Cardiac muscle cell (in vitro differentiated cells and primary cell): ENCODE results near the gene OTUD4. TPM values are rescaled to one million over a fixed set of nuclear protein-coding genes. Genes with fewer than 3 reads are reported as not detected.

Experiments used
- DNase-seq, 2 donors: peaks; one replicate each; pipeline versions ENCODE4 v3.0.0 to v3.0.0-alpha.2; 2010 to 2017; ENCODE audit warnings: low read depth in 1 of 2, low spot score in 1 of 2
- H3K27ac ChIP-seq: fragments of 200-600 bp; sonication (generic); 2 replicates; pipeline ENCODE4 v1.5.1; 2016
- H3K27me3 ChIP-seq: fragments of 200-600 bp; sonication (generic); 2 replicates; pipeline ENCODE4 v1.6.0; 2016; ENCODE audit warnings: control low read depth
- H3K36me3 ChIP-seq: fragments of 200-600 bp; sonication (generic); 2 replicates; pipeline ENCODE4 v1.5.1; 2016; ENCODE audit warnings: control low read depth
- H3K4me1 ChIP-seq: fragments of 200-600 bp; sonication (generic); 2 replicates; pipeline ENCODE4 v1.8.1; 2017; ENCODE audit warnings: low read depth, mild to moderate bottlenecking, mixed run types
- H3K4me3 ChIP-seq: fragments of 200-600 bp; sonication (generic); 2 replicates; pipeline ENCODE4 v1.5.1; 2016; ENCODE audit warnings: mild to moderate bottlenecking
- H3K9me3 ChIP-seq: fragments of 200-600 bp; sonication (generic); 2 replicates; pipeline ENCODE4 v1.5.1; 2017; ENCODE audit warnings: low read depth, mild to moderate bottlenecking, control low read depth
- polyA plus RNA-seq: library from polyadenylated mRNA; unstranded; fragments of >200 nt; fragmentation: Nextera tagmentation; extraction: Ambion mirVana; gene quantifications from 2 replicates; pipeline ENCODE4 v1.2.1, GENCODE V29; 2016
- total RNA-seq: library from RNA; depleted of rRNA; stranded (reverse); fragments of >200 nt; gene quantifications from 2 replicates; pipeline ENCODE4 v1.2.3, GENCODE V29; 2016
- TF ChIP-seq, protein P1 (sequence below): IDR thresholded peaks from 2 replicates; pipeline ENCODE4 v1.5.1; 2012; ENCODE audit warnings: low read depth, mild to moderate bottlenecking, low read length

The OTUD4 gene
- total and polyA plus RNA-seq, 2 experiments from 2014 or later: 22.9 to 26.4 TPM

DNA sequence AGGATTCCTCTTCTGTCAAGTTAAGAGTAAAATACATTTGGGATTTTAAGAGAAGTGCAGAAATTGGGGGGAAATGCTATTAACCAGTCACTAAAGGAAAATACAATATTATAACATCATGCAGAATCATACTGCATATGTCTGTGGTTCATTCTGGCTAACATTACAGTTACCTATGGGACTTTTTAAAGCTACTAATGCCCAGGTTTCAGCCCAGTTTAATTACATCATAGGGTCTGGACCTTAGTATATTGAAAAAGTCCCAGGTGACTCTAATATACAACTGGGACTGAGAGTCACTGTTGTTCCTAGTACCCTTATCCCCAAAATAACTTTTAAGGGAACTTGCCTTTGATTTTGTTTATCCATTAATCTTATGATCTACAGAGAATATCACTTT is 72.3 kb downstream of the OTUD4 start:
- no peaks in the 10 kb centered on the region for H3K27me3 ChIP-seq
- no peaks in the 10 kb centered on the region for H3K4me1 ChIP-seq
- H3K27ac ChIP-seq: no peak overlapping the region
- no peak for DNase-seq
- peaks cover 74% of the 10 kb centered on the region for H3K36me3 ChIP-seq
- TF ChIP-seq, protein P1, sequence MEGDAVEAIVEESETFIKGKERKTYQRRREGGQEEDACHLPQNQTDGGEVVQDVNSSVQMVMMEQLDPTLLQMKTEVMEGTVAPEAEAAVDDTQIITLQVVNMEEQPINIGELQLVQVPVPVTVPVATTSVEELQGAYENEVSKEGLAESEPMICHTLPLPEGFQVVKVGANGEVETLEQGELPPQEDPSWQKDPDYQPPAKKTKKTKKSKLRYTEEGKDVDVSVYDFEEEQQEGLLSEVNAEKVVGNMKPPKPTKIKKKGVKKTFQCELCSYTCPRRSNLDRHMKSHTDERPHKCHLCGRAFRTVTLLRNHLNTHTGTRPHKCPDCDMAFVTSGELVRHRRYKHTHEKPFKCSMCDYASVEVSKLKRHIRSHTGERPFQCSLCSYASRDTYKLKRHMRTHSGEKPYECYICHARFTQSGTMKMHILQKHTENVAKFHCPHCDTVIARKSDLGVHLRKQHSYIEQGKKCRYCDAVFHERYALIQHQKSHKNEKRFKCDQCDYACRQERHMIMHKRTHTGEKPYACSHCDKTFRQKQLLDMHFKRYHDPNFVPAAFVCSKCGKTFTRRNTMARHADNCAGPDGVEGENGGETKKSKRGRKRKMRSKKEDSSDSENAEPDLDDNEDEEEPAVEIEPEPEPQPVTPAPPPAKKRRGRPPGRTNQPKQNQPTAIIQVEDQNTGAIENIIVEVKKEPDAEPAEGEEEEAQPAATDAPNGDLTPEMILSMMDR: no peak
- H3K4me3 ChIP-seq: no peak overlapping the region
- H3K9me3 ChIP-seq: no peaks in the 10 kb centered on the region

DNA sequence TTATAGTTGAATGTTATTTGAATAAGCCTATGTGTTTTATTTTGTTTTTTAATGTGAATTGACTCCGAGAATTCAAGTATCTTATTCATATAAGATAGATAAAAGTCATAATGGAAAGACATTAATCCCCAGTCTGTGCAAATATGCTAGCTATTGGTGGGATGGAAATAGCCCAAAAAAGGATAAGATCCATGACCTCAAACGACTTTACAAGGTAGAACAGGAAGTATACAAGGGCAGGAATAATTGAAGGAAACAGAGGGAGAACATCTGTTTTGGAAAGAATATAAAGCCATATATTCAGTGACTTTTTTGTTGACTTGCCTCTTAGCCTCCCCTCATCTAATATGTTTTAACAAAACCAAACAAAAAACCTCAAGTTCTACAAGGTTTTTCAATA is 73.3 kb downstream of the OTUD4 start:
- DNase-seq: no peak
- Histone ChIP-seq H3K4me3 (no peak overlapping the region), H3K9me3 (no peaks in the 10 kb centered on the region), H3K27me3 (no peaks in the 10 kb centered on the region), H3K4me1 (no peaks in the 10 kb centered on the region), H3K27ac (no peak overlapping the region), H3K36me3 (peaks cover 64% of the 10 kb centered on the region)
- TF ChIP-seq, protein P1: no peak

DNA sequence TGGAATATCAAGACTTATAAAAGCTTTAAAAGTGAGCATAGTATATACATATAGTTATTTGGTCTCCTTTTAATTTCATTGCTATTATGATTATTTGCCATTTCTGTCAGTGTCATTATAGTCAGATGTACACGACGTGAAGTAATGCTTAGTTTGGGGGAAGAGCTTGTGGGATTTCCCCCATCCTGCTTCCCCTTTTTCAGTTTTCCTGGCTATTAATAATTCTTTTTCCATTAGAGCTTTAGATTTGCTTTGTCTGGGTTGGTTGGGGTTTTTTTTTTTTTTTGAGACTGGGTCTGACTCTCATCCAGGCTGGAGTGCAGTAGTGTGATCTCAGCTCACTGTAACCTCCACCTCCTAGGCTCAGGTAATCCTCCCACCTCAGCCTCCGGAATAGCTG is 76.9 kb downstream of the OTUD4 start:
- Histone ChIP-seq H3K27me3 (no peaks in the 10 kb centered on the region), H3K4me1 (no peaks in the 10 kb centered on the region), H3K9me3 (no peaks in the 10 kb centered on the region), H3K4me3 (no peak overlapping the region), H3K36me3 (peaks cover 30% of the 10 kb centered on the region), H3K27ac (no peak overlapping the region)
- TF ChIP-seq, protein P1: no peak
- DNase-seq: no peak

DNA sequence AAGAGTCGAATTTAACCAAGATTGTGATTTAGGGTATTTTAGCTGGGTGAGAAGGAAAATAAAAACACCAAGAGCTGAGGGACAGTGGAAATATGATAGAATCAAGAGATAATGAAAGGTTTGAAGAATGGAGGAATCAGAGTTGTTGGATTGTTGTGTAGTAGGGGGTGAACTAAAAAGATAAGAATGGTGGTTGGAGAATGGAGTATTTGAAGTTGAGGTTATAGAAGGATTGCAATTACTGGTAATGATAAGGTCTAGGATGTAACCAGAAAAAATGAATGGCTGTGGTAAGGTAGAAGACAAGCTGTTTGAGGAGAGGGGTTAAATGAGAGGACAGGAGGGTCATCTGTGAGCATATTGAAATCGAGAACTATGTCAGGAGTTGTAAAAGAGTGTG is 77.8 kb downstream of the OTUD4 start:
- Histone ChIP-seq H3K4me1 (no peaks in the 10 kb centered on the region), H3K27ac (no peak overlapping the region), H3K36me3 (peaks cover 22% of the 10 kb centered on the region), H3K27me3 (no peaks in the 10 kb centered on the region), H3K9me3 (no peaks in the 10 kb centered on the region), H3K4me3 (no peak overlapping the region)
- TF ChIP-seq, protein P1: no peak
- no peak for DNase-seq

DNA sequence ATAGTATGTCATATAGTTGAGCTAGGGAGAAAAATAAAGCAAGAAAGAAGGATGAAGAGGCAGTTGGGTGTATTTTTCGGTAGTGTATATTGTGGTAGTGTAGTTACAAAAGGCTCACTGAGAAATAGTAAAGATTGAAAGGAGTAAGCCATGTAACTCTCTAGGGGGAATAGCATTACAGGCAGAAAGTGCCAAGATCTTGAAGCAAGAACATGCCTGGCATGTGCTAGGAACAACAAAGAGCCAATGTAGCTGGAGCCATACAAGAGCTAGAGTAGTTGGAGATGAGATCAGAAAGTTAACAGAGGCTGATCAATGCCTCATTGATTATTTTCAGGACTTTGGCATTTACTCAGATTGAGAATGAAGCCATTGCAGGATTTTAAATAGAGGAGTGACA is 79.3 kb downstream of the OTUD4 start:
- Histone ChIP-seq H3K27ac (no peak overlapping the region), H3K27me3 (no peaks in the 10 kb centered on the region), H3K4me3 (no peak overlapping the region), H3K4me1 (peaks cover 8% of the 10 kb centered on the region), H3K9me3 (no peaks in the 10 kb centered on the region), H3K36me3 (peaks cover 8% of the 10 kb centered on the region)
- peak in 1 of 2 donors; percentile 3 for DNase-seq
- TF ChIP-seq, protein P1: no peak

DNA sequence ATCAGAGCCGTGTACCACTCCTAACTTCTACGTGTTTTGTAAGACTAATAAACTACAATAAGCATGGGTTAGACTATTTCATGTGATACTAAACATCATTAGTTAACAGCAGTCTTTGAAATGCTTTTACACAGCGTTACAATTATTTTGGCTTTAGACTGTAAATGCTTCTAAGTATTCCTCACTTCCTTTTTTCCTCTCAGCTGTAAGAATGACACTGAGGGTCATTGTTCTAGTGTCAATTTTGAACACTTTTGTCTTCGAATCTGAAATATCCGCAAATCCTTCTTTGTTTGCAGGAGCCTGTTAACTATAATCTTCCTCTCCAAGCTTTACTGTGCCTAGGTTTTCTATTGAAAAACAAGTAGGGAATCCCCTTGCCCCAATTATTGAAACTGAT is 80.7 kb downstream of the OTUD4 start:
- Histone ChIP-seq H3K9me3 (no peaks in the 10 kb centered on the region), H3K27me3 (no peaks in the 10 kb centered on the region), H3K36me3 (peaks cover 9% of the 10 kb centered on the region), H3K27ac (no peak overlapping the region), H3K4me3 (peak overlapping the region; percentile 65), H3K4me1 (peaks cover 8% of the 10 kb centered on the region)
- TF ChIP-seq, protein P1: no peak
- DNase-seq: peak in 1 of 2 donors; percentile 16
